DND-41 (cell line): ENCODE measurements around the gene P2RY8.

ENCODE experiments used
- ATAC-seq: fragments of 200-7000 bp; cut with Tn5 transposase; 3 replicates; pipeline ENCODE4 v1.9.1; 2021; ENCODE audit warnings: low read depth; ENCODE audit not compliant: insufficient read depth
- DNase-seq: peaks from one replicate; pipeline ENCODE4 v3.0.0-alpha.2; 2020
- H2AFZ ChIP-seq: 2 replicates; pipeline ENCODE4 v1.6.0; 2012; ENCODE audit warnings: low read depth, low read length
- H3K27ac ChIP-seq: 2 replicates; pipeline ENCODE4 v1.5.1; 2012; ENCODE audit warnings: low read length, inconsistent platforms
- H3K27me3 ChIP-seq: fragments of 200-600 bp; sonication (generic); 2 replicates; pipeline ENCODE4 v1.6.0; 2012; ENCODE audit warnings: low read length, mild to moderate bottlenecking, inconsistent platforms; ENCODE audit not compliant: insufficient read depth, poor library complexity
- H3K36me3 ChIP-seq: 2 replicates; pipeline ENCODE4 v1.5.1; 2012; ENCODE audit warnings: low read length, inconsistent platforms; ENCODE audit not compliant: insufficient read depth
- H3K4me1 ChIP-seq: 2 replicates; pipeline ENCODE4 v1.5.1; 2012; ENCODE audit warnings: mild to moderate bottlenecking, low read length; ENCODE audit not compliant: insufficient read depth
- H3K4me2 ChIP-seq: 2 replicates; pipeline ENCODE4 v1.6.0; 2012; ENCODE audit warnings: mild to moderate bottlenecking, moderate library complexity, low read length, inconsistent platforms; ENCODE audit not compliant: insufficient read depth
- H3K4me3 ChIP-seq, 2 experiments: fragments of 200-600 bp in 1 of 2; shearing (Covaris generic) in 1 of 2; 2 replicates each; pipeline ENCODE4 v1.5.1; 2012 to 2016; ENCODE audit warnings: inconsistent platforms in 2 of 2, low read length in 2 of 2, mild to moderate bottlenecking in 2 of 2, low read depth in 1 of 2, moderate library complexity in 1 of 2
- H3K79me2 ChIP-seq: 2 replicates; pipeline ENCODE4 v1.6.0; 2012; ENCODE audit warnings: low read length, inconsistent platforms; ENCODE audit not compliant: insufficient read depth
- H3K9ac ChIP-seq: 2 replicates; pipeline ENCODE4 v1.6.0; 2012; ENCODE audit warnings: low read depth, mild to moderate bottlenecking, inconsistent platforms, low read length, moderate library complexity
- H3K9me3 ChIP-seq: 2 replicates; pipeline ENCODE4 v1.5.1; 2012; ENCODE audit warnings: low read length, moderate library complexity, mild to moderate bottlenecking, inconsistent platforms; ENCODE audit not compliant: insufficient read depth, severe bottlenecking
- H4K20me1 ChIP-seq: 2 replicates; pipeline ENCODE4 v1.6.0; 2012; ENCODE audit warnings: low read length; ENCODE audit not compliant: insufficient read depth
- EZH2 ChIP-seq: IDR thresholded peaks from 3 replicates; pipeline ENCODE4 v1.6.1; 2012; ENCODE audit warnings: borderline replicate concordance, low read depth, mild to moderate bottlenecking, moderate library complexity, low read length, inconsistent platforms; ENCODE audit not compliant: severe bottlenecking
- TF ChIP-seq, protein P1 (sequence below): IDR thresholded peaks from 2 replicates; pipeline ENCODE4 v1.5.1; 2012; ENCODE audit warnings: borderline replicate concordance, low read length, moderate library complexity, mild to moderate bottlenecking; ENCODE audit not compliant: poor library complexity, severe bottlenecking; ENCODE audit errors: extremely low read depth

P2RY8 gene

DNA sequence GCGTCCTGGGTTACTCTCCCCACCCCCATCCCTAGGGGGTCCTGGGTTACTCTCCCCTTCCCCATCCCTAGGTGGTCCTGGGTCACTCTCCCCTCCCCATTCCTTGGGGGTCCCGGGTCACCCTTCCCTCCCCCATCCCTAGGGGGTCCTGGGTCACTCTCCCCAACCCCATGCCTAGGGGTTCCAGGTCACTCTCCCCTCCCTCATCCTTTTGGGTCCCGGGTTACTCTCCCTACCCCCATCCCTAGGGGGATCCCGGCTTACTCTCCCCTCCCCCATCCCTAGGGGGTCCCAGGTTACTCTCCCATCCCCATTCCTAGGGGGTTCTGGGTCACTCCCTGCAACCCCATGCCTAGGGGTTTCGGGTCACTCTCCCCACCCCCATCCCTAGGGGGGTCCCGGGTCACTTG lies 85.7 kb downstream of the P2RY8 start:
- DNase-seq: no peak
- no peak for TF ChIP-seq EZH2
- TF ChIP-seq, protein P1, sequence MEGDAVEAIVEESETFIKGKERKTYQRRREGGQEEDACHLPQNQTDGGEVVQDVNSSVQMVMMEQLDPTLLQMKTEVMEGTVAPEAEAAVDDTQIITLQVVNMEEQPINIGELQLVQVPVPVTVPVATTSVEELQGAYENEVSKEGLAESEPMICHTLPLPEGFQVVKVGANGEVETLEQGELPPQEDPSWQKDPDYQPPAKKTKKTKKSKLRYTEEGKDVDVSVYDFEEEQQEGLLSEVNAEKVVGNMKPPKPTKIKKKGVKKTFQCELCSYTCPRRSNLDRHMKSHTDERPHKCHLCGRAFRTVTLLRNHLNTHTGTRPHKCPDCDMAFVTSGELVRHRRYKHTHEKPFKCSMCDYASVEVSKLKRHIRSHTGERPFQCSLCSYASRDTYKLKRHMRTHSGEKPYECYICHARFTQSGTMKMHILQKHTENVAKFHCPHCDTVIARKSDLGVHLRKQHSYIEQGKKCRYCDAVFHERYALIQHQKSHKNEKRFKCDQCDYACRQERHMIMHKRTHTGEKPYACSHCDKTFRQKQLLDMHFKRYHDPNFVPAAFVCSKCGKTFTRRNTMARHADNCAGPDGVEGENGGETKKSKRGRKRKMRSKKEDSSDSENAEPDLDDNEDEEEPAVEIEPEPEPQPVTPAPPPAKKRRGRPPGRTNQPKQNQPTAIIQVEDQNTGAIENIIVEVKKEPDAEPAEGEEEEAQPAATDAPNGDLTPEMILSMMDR: no peak
- no peak for ATAC-seq
- Histone ChIP-seq H3K4me1 (peaks cover 39% of the 10 kb centered on the region), H3K79me2 (peaks cover 61% of the 10 kb centered on the region), H3K36me3 (peaks cover 27% of the 10 kb centered on the region), H3K4me3 (peak overlapping the region in 1 of 2 experiments; percentile 71; a peak in 3 of 4 replicates), H3K4me2 (peak overlapping the region; percentile 72), H3K9me3 (peaks cover 14% of the 10 kb centered on the region), H3K27ac (peak overlapping the region; percentile 77; the same call in 1 of the 2 replicates), H4K20me1 (peaks cover 15% of the 10 kb centered on the region), H3K9ac (peak overlapping the region; percentile 86), H2AFZ (no peak overlapping the region), H3K27me3 (no peaks in the 10 kb centered on the region)

DNA sequence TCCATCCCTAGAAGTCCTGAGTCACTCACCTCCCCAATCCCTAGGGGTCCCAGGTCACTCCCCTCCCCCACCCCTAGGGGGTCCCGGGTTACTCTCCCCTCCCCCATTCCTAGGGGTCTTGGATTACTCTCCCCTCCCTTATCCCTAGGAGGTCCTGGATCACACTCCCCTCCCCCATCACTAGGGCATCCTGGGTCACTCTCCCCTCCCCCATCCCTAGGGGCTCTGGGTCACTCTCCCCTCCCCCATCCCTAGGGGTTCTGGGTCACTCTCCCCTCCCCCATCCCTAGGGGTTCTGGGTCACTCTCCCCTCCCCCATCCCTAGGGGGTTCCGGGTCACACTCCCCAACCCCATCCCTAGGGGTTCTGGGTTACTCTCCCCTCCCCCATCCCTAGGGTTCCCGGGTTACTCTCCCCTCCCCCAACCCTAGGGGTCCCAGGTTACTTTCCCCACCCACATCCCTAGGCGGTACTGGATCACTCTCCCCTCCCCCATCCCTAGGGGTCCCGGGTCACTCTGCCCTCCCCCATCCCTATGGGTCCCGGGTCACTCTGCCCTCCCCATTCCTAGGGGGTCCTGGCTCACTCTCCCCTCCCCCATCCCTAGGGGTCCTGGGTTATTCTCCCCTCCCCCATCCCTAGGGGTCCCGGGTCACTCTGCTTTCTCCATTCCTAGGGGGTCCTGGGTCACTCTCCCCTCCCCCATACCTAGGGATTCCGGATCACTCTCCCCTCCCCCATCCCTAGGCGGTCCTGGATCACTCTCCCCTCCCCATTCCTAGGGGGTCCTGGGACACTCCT lies 86.4 kb downstream of the P2RY8 start:
- DNase-seq (peak; percentile 32), ATAC-seq (no peak)
- H3K27me3 ChIP-seq: no peaks in the 10 kb centered on the region
- no peak overlapping the region; the same call in 1 of the 2 replicates for H3K27ac ChIP-seq
- TF ChIP-seq, protein P1: no peak
- no peak for TF ChIP-seq EZH2
- H3K4me3 ChIP-seq: peak overlapping the region in 1 of 2 experiments; percentile 0; a peak in 1 of 4 replicates
- H3K36me3 ChIP-seq: peaks cover 27% of the 10 kb centered on the region
- no peak overlapping the region for H2AFZ ChIP-seq
- peaks cover 15% of the 10 kb centered on the region for H4K20me1 ChIP-seq
- H3K79me2 ChIP-seq: peaks cover 65% of the 10 kb centered on the region
- H3K4me2 ChIP-seq: peak overlapping the region; percentile 72
- peaks cover 37% of the 10 kb centered on the region for H3K4me1 ChIP-seq
- peaks cover 14% of the 10 kb centered on the region for H3K9me3 ChIP-seq
- H3K9ac ChIP-seq: no peak overlapping the region

DNA sequence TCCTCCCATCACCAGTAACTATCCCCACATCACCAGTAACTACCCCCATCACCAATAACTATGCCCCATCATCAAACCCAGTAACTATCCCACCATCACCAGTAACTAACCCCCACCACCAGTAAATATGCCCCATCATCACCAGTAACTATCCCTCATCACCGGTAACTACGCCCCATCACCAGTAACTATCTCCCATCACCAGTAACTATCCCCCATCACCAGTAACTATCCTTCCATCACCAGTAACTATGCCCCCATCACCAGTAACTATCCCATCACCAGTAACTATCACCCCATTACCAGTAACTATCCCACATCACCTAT lies 87.2 kb downstream of the P2RY8 start:
- no peak overlapping the region for H2AFZ ChIP-seq
- no peak overlapping the region for H3K27ac ChIP-seq
- DNase-seq (no peak), ATAC-seq (no peak)
- no peak overlapping the region for H3K4me2 ChIP-seq
- no peaks in the 10 kb centered on the region for H3K27me3 ChIP-seq
- peaks cover 29% of the 10 kb centered on the region for H3K36me3 ChIP-seq
- peaks cover 29% of the 10 kb centered on the region for H3K4me1 ChIP-seq
- no peak overlapping the region for H3K9ac ChIP-seq
- peaks cover 72% of the 10 kb centered on the region for H3K79me2 ChIP-seq
- peaks cover 15% of the 10 kb centered on the region for H4K20me1 ChIP-seq
- TF ChIP-seq, protein P1: no peak
- no peak for TF ChIP-seq EZH2
- H3K9me3 ChIP-seq: peaks cover 14% of the 10 kb centered on the region
- H3K4me3 ChIP-seq: 0 out of 4 replicates have a peak overlapping the region, but pooled peaks of 1 of the 2 experiments have one; percentile 0
